SK-N-MC (cell line): ENCODE data around the gene BMF.
A peak's percentile ranks its signal among the peaks of the same experiment; 100 is the strongest.

ENCODE experiments used
- EZH2 ChIP-seq: fragments of 200-600 bp; sonication (generic); IDR thresholded peaks from one replicate; pipeline ENCODE4 v1.6.1; 2017; ENCODE audit warnings: antibody characterized with exemption
- FOXP2 ChIP-seq: optimal IDR thresholded peaks from 2 replicates; pipeline ENCODE3; 2011; ENCODE audit warnings: mild to moderate bottlenecking, moderate library complexity; ENCODE audit not compliant: insufficient read depth; ENCODE audit errors: extremely low read length, control extremely low read depth
- POLR2AphosphoS5 ChIP-seq: IDR thresholded peaks from 2 replicates; pipeline ENCODE4 v1.6.1; 2012; ENCODE audit warnings: mild to moderate bottlenecking, low read depth, low read length, borderline replicate concordance

DNA sequence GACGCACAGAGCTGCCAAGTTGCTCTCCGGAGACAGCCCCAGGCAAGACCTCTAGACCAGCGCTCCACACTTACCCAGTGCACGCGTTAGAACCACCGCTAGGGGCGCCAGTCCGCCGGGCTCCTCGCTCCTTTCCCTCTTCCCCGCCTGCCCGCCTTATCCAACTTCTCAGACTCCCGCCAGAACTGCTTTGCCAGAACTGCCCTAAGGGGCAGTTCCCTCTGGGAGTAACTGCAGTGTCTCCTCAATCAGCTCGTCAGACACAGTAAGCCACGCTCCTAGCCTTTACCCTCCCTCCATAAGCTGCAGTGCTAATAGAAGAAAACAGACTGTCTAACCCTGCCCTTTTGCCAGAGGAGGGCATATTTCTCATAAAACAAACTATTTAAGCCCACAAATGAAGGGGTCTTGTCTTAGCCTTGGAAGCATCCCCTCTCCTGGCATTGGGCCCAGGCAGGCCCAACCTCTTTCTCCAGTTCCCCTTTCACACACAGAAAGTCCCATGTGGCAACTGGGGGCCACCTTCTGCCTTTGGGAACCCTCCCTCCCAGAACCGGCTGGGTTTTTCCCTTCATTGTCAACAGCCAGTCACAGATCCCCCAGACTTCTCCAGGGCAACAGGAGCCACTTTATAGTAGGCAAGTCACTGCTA lies 3.7 kb downstream of the BMF start:
- TF ChIP-seq EZH2: no peak
- TF ChIP-seq POLR2AphosphoS5: peak; percentile 61
- TF ChIP-seq FOXP2: no peak
